Lower leg skin (tissue), 3 donors: Measurements from ENCODE around the gene TAGLN.

ENCODE experiments used
- POLR2A ChIP-seq, 2 donors: fragments of 450-650 bp; IDR thresholded peaks; one replicate each; pipeline ENCODE4 v1.6.1; 2016 to 2017; ENCODE audit warnings: antibody characterized with exemption in 2 of 2, mild to moderate bottlenecking in 1 of 2, moderate library complexity in 1 of 2
- TF ChIP-seq, protein P1 (sequence below), 3 donors: fragments of 450-650 bp; IDR thresholded peaks; one replicate each; pipeline ENCODE4 v1.5.1; 2016; ENCODE audit warnings: antibody characterized with exemption in 3 of 3, mild to moderate bottlenecking in 3 of 3, moderate library complexity in 2 of 3

DNA sequence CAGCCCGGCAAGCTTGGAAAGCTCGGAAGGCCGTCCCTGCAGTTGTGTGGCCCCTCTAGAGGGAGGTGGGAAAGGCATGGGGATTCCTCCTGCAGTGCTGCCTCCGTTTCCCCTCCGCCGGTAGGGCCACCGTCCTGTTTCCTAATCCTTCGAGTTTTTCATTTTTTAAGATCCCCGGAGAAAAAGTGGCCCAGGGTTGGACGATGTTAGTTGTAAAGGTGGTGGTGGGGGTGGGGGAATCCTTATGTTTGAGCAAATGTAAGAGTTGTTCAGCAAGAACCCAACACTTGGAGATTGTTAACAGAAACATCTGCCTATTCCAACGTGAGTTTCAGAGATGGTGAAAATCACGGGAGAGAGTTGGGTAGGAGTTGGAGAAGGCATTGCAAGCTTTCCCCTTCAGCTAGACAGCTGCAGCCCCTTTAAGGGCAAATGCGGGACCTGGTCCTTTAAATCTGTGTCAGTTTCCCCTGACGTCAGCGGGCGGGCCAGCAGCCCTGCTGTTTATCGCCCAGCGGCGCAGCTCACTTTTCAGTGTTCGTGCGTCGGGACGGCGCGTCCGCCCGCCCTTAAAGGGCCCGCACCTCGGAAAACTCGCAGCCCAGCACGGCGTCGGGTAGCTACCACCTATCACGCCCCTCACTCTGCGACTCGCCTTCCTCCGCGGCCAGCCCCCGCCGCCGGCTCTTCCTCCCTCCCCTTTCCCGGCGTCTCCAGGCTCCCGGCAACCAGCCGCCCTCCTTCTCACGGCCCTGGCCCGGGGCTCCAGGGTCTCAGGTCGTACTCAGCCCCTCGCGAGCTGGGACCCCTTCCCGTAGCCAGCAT, 20.7 kb upstream of the TAGLN start, which contains the start of gene SIDT2:
- TF ChIP-seq POLR2A (IDR thresholded peaks at IDR 0.05), result no peak
- TF ChIP-seq, protein P1, sequence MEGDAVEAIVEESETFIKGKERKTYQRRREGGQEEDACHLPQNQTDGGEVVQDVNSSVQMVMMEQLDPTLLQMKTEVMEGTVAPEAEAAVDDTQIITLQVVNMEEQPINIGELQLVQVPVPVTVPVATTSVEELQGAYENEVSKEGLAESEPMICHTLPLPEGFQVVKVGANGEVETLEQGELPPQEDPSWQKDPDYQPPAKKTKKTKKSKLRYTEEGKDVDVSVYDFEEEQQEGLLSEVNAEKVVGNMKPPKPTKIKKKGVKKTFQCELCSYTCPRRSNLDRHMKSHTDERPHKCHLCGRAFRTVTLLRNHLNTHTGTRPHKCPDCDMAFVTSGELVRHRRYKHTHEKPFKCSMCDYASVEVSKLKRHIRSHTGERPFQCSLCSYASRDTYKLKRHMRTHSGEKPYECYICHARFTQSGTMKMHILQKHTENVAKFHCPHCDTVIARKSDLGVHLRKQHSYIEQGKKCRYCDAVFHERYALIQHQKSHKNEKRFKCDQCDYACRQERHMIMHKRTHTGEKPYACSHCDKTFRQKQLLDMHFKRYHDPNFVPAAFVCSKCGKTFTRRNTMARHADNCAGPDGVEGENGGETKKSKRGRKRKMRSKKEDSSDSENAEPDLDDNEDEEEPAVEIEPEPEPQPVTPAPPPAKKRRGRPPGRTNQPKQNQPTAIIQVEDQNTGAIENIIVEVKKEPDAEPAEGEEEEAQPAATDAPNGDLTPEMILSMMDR (IDR thresholded peaks at IDR 0.05), result no peak
